ENCODE measurements around the gene NIPA2.

- no peak for TF ChIP-seq EZH2 (IDR thresholded peaks at IDR 0.05; ENCODE audit: low read depth, low read length, severe bottlenecking)
- no peak for TF ChIP-seq POLR2A (IDR thresholded peaks at IDR 0.05; ENCODE audit: control extremely low read depth in 1 of 2, low read depth in 2 of 2, low read length in 2 of 2)
Measured at GRCh38 chr15:22850055-22850454, 11.6 kb downstream of the NIPA2 start.

All from H1 (cell line).